Stimulated activated CD4-positive, alpha-beta T cell treated with anti-CD3 and anti-CD28 coated beads, Interleukin-1b, Interleukin-23, amount 100 ng/mL, for 48 hours (primary cell): ENCODE measurements around the gene PDLIM1.
"Not testable (repeated sequence)": the region's sequence is repeated elsewhere in the genome, so short reads cannot be mapped to it uniquely, and the experiment has no call there.

Experiments
- DNase-seq: peaks from one replicate; pipeline ENCODE4 v3.0.0-alpha.2; 2020

Gene PDLIM1

DNA sequence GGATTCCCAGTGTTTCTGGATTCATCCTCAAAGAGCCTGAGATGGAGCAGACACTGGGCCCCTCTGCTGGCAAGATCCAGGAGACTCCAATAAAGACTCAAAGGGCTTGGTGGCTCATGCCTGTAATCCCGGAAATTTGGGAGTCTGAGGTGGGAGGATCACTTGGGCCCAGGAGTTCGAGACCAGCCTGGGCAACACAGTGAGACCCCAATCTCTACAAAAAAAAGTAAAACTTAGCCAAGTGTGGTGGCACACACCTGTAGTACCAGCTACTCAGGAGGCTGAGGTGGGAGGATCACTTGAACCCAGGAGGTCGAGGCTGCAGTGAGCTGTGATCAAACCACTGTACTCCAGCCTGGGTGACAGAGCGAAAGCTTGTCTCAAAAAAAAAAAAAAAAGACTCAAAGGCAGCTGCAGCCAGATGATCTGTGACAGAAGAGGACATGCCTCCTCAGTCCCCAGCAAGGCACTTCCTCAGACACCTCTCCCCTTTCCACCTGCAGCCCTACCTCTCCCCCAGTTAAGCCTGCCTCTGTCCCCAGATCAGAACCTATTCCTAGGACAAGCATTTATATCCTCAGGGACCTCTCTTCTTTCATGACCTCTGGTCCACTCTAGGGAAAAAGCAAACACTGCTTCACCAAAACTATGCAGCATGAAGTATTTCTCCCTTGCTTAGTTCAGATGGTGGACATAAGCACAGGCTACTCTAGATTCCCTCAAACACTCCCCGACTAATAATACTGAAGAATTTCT is 27.9 kb downstream of the PDLIM1 start:
- DNase-seq, result no peak

- DNase-seq, result no peak
Observed at GRCh38 chr10:95261926-95262325, 28.9 kb downstream of the PDLIM1 start.

DNA sequence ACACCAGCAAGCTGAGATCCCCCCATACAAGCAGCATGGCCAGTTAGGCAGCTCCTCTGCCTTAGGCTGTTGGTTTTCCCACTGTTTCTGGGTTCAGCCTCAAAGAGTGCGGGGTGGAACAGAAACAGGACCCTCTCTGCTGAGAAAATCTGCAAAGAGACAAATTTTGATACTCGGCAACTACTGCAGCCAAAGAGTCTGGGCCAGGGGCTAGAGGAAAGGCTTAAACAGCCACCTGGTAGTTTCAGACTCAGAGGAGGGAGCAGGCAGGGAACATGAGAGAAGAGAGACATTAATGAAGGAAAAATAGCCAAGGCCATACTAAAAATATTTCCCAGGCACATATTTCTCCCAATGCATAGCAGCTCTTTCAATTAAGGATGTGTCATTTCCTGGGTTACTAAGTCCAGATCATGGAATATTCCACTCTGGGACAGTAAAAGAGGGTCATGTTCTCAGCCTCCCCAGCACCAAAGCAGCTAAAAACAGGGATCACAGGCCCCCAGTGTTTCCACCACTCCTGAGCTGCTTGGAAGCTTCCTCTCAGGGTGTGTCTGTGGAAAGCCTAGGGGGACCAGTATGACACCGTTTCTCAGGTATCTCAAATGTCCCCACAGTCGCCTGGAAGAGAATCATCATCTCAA is 29.8 kb downstream of the PDLIM1 start:
- DNase-seq, result no peak

DNA sequence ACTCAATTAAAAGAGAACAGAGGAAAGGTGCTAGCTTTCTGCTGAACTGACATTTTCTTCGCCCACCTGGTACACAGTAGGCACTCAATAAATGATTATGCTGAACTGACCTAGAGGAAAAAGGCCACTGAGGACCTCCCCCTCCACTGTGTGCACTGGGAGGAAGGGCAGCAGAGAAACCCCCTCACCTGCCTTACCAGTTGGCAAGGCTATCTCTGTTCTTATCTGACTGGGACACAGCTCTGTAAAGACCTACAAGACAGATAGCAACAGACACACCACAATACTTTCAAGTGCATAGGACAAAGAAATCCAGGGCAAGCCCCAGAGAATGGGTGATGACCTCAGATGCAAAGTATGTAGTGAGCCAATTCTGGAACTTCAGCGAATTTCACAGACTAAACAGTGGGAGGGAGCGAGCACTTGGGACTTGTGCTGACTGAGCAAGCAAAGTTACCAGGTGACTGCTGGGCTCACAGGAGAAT is 30.4 kb downstream of the PDLIM1 start:
- no peak for DNase-seq

- no peak for DNase-seq
Observed at GRCh38 chr10:95257849-95258248, 33.0 kb downstream of the PDLIM1 start.

DNA sequence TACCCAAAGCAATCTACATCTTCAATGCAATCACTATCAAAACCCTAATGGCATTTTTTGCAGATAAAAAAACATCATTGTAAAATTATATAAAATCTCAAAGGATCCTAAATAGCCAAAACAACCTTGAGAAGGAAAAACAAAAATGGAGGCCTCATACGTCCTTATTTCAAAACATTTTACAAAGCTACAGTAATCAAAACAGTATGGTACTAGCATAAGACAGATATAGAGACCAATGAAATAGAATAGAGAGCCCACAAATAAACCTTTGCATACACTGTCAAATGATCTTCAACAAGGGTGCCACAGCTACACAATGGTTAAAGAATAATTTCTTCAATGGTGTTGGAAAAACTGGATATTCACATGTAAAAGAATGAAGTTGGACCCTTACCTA is 34.5 kb downstream of the PDLIM1 start:
- no peak for DNase-seq

- no peak for DNase-seq
Observed at GRCh38 chr10:95254629-95255028, 36.2 kb downstream of the PDLIM1 start.

DNA sequence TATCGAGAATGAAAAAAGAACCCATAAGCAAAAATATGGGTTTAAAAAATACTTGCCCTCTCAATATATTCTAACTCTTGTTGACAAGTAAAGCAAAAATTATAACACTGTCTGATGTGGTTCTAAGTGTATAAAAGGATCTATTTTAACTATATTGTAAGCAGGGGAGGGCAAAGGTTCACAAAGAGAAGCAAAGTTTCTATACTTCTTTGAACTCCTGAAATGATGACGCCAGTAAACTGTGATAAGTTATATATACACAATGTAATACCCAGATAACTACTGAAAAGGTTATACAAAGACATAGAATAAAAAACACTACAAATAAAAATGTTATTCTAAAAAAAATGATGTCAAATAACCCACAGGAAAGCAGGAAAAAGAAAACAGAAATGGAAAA is 37.1 kb downstream of the PDLIM1 start:
- DNase-seq, result no peak

DNA sequence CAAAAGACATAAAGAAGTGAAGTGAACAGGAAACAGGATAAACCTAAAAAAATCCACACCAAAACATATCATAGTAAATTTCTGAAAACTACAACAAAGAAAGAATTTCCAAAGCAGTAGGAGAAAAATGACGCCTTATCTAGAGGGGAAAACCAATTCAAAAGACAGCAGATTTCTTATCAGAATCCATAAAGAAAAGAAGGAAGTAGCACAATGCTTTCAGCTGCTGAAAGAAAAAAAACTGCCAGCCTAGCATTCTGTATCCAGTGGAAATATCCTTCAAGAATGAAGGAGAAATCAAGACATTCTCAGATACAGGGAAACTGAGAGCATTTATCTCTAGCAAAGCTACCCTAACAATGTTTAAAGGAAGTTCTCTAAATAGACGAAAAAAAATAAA is 37.8 kb downstream of the PDLIM1 start:
- no peak for DNase-seq

GRCh38 chr10:95250856-95251255 is 39.9 kb downstream of the PDLIM1 start:
- DNase-seq, result no peak

DNA sequence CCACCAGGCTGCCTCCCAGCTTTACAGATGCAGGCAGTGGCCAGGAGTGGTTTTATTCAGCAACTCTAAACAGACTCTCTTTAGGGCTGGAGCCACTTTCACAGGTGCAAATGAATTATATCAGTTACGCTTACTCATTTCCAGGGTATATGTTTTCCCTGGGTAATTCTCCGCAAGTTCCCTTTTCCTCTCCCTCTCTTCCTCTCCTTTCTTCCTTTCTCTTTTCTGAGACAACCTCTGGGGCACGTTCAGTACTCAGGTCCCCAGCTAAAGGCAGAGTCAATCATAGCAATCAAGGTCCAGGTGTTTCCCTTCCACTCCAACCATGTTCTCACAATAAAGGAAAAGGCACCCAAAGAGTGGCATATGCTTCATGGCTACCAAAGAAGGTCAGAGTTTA is 41.3 kb downstream of the PDLIM1 start:
- DNase-seq, result no peak

- DNase-seq, result no peak
Observed at GRCh38 chr10:95248989-95249388, 41.8 kb downstream of the PDLIM1 start.

DNA sequence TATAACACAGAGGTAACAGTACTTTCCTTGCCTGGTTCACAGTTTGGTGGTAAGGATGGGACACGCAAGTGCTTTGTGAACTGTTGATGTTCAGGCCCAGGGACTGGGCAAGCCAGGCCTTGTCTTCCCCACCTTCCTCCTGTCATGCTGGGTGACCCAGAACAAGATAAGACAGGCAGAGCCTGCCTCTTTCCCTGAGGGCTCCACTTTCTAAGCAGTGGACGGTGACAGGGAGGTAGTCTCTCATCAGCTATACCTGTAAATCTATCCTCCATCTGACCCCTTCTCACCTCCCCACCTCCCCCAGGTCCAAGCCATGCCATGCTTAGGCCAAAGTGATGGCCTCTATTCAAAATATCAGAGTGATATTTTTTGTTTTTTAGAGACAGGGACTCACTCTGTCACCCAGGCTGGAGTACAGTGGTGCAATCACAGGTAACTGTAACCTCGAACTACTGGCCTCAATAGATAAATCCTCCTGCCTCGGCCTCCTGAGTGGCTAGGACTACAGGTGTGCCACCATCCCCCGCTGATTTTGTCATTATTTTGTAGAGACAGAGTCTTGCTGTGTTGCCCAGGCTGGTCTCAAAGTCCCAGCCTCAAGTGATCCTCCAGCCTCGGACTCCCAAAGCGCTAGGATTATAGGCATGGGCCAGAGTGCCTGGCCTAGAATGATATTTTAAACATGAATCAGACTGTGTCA is 42.8 kb downstream of the PDLIM1 start:
- DNase-seq, result no peak

DNA sequence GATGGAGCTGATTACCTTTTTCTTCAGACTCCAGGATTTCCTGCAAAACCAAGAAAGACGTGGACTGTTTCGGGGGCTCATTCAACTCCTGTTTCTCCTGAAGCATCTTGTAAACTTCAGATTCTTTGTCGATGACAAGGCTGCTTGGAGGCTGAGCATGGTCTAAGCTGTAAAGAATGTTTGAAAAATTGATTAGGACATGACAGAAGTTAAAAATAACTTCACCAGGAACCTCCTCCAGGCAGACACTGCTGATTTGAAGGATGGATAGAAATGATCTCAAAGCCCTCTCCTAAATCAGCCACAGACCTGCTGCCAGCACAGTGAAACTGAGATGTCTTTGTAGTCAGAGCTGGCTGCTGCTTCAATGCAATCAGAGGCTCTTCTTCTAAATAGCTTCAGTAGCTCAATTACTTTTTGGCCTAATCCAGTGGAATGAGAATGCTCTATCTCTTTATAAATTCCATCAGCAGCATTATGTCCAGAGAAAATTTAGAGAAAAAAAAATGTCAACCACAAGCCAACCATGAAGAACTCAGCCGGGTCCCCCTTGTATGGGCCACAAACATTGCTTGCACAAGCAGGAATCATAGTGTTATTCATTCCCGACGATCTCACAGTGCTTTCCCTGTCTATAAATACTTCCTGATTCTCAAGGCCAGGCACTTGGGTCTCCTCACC is 43.5 kb downstream of the PDLIM1 start:
- no peak for DNase-seq

- DNase-seq, result peak; percentile 50
Observed at GRCh38 chr10:95246582-95247051, 44.2 kb downstream of the PDLIM1 start.

- DNase-seq, result no peak
Observed at GRCh38 chr10:95245425-95246055, 45.3 kb downstream of the PDLIM1 start.

DNA sequence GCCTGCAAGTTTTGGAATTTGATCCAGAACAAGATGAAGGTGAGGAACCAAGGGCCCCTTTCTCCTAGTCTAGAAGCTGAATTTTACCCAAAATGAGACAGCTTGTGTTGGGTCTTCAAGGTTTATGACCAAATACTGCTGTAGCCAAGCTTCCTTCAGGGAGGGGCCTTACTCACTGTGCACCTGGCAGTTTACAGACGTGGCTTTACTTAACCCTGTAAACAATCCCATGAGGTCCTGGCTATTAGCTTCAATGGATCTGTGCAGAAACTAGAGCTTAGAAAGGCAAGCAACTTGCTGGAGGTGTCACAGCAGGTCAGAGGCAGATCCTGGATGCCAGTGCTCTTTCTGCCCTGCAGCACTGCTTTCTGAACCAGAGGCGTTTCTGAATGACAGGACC is 46.7 kb downstream of the PDLIM1 start:
- DNase-seq, result no peak

DNA sequence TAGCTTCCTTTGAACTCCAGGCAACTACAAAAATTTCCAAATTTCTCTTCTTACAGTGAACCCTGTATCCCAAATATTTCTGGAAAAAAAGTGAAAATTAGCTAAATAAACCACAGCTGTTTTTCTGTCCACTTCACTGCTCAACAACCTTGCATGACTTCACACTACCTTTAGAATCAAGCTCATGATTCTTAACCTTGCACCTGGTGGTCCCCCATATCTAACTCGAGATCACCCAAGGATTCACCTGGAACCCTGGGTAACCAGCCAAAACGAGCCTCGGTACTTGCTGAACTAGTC is 47.5 kb downstream of the PDLIM1 start:
- DNase-seq, result no peak

GRCh38 chr10:95242581-95243317 is 48.1 kb downstream of the PDLIM1 start:
- DNase-seq, result peak; percentile 21

GRCh38 chr10:95241533-95241932 is 49.3 kb downstream of the PDLIM1 start:
- no peak for DNase-seq

DNA sequence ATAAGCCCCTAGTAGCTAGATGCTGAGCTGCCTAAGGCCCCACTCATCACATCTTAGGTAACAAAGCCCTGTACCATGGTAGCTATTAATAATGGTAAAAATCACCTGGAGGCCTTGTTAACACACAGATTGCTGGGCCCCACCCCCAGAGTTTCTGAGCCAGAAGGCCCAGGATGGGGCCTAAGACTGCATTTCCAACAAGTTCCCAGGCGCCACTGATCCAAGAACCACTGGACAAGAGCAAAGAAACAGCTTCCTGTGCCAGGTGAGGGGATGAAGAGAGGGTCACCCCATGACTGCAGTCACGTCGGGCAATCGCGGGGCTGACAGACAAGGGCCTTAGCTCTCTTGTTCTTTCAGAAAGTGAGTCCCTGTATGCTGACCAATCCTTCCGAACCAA is 50.0 kb downstream of the PDLIM1 start:
- no peak for DNase-seq

DNA sequence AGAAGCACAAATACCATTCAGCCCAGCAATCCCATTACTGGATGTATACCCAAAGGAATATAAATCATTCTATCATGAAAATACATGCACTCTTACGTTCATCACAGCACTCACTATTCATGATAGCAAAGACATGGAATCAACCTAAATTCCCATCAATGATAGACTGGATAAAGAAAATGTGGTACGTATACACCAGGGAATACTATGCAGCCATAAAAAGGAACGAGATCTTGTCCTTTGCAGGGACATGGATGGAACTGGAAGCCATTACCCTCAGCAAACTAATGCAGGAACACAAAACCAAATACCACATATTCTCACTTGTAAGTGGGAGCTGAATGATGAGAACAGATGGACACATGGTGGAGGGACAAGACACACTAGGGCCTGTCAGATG is 50.7 kb downstream of the PDLIM1 start:
- DNase-seq, result not testable (repeated sequence)
